ENCODE data around the gene ITGAE. TPM values are rescaled to one million over a fixed set of nuclear protein-coding genes. Genes with fewer than 3 reads are reported as not detected.

Gene ITGAE
- polyA plus RNA-seq, 2 of the 4 experiments (the other 2 are of a cell fraction): 154 to 156 TPM

DNA sequence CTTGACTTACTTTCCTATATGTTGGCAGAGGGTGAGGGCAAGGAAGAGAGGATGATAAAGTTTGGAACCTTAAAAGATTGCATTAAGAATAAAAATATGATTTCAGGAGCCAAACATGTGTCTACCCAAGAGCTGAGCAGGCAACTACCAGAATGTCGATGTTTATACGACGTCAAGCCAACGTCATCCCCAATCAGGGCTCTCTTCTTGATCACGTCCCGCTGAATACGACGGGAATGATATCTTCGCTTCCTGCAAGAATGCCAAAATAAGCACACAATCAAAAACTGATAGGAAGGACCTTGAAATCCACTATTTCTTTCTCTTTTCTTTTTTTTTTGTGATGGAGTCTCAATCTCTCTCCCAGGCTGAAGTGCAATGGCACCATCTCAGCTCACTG, 20.1 kb upstream of the ITGAE start:
- no peak overlapping the region for H3K4me2 ChIP-seq
- DNase-seq (ENCODE audit: low read depth in 1 of 2, low spot score in 1 of 2) (no peak), ATAC-seq (no peak), FAIRE-seq (peak; percentile 54)
- no peak overlapping the region for H3K4me3 ChIP-seq
- WGBS (ENCODE audit: missing lambda C conversion rate): 96% methylated on average over 9 of the region's 9 CpGs
- ChIA-PET CTCF (interaction anchor here (0.7 to 12.7 kb wide), 4 partner anchors 8 to 88 kb away, joined by 4 to 491 read pairs (median 5); no protein-coding TSS in a partner anchor), POLR2A (no interaction called here)
- H3K9me3 ChIP-seq: no peaks in the 10 kb centered on the region
- TF ChIP-seq, protein P1, sequence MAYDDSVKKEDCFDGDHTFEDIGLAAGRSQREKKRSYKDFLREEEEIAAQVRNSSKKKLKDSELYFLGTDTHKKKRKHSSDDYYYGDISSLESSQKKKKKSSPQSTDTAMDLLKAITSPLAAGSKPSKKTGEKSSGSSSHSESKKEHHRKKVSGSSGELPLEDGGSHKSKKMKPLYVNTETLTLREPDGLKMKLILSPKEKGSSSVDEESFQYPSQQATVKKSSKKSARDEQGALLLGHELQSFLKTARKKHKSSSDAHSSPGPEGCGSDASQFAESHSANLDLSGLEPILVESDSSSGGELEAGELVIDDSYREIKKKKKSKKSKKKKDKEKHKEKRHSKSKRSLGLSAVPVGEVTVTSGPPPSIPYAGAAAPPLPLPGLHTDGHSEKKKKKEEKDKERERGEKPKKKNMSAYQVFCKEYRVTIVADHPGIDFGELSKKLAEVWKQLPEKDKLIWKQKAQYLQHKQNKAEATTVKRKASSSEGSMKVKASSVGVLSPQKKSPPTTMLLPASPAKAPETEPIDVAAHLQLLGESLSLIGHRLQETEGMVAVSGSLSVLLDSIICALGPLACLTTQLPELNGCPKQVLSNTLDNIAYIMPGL (CRISPR knock-in tag; IDR thresholded peaks at IDR 0.05; ENCODE audit: borderline replicate concordance): no peak
- no peak for TF ChIP-seq HOXA7 (CRISPR knock-in tag; IDR thresholded peaks at IDR 0.05)
- TF ChIP-seq CBX2 (IDR thresholded peaks at IDR 0.05; ENCODE audit: borderline replicate concordance, low read depth): no peak
- TF ChIP-seq RCOR1 (IDR thresholded peaks at IDR 0.05; ENCODE audit: low read depth, low read length): no peak
- no peak for TF ChIP-seq HOXB13 (CRISPR knock-in tag; IDR thresholded peaks at IDR 0.05; ENCODE audit: low read depth)
- TF ChIP-seq KDM5A (IDR thresholded peaks at IDR 0.05): no peak
- no peak overlapping the region for H3K27ac ChIP-seq
- H3K4me1 ChIP-seq: no peaks in the 10 kb centered on the region

DNA sequence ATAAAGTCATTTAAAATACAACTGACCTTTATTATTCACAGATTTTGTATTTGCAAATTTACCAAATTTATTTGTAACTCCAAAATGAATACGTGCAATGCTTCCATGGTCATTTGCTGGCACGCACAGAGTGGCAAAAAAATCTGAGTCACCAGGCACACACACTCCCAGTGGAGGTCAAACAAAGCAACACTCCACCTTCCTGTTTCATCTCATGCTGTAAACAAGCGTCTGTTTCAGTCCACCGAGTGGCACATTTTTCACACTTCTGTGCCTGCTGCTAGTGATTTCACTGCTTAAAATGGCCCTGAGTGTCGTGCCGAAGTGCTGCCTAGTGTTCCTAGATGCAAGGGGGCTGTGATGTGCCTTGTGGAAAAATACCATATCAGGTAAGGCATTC, 17.8 kb upstream of the ITGAE start:
- no peak for DNase-seq (ENCODE audit: low read depth in 1 of 2, low spot score in 1 of 2)
- Histone ChIP-seq H3K4me1 (no peaks in the 10 kb centered on the region), H3K4me2 (no peak overlapping the region), H3K9me3 (no peaks in the 10 kb centered on the region), H3K4me3 (no peak overlapping the region), H3K27ac (no peak overlapping the region)
- POLR2A ChIA-PET: no interaction called here
- no peak for TF ChIP-seq PHF8 (IDR thresholded peaks at IDR 0.05; ENCODE audit: borderline replicate concordance, low read depth)
- TF ChIP-seq, protein P2, sequence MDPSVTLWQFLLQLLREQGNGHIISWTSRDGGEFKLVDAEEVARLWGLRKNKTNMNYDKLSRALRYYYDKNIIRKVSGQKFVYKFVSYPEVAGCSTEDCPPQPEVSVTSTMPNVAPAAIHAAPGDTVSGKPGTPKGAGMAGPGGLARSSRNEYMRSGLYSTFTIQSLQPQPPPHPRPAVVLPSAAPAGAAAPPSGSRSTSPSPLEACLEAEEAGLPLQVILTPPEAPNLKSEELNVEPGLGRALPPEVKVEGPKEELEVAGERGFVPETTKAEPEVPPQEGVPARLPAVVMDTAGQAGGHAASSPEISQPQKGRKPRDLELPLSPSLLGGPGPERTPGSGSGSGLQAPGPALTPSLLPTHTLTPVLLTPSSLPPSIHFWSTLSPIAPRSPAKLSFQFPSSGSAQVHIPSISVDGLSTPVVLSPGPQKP (IDR thresholded peaks at IDR 0.05; ENCODE audit: low read depth, low read length): no peak
- TF ChIP-seq CHD4 (IDR thresholded peaks at IDR 0.05; ENCODE audit: borderline replicate concordance): no peak
- TF ChIP-seq CBX2 (IDR thresholded peaks at IDR 0.05; ENCODE audit: borderline replicate concordance, low read depth): no peak
- no peak for TF ChIP-seq HOXA7 (CRISPR knock-in tag; IDR thresholded peaks at IDR 0.05)
- no peak for TF ChIP-seq NFE2L2 (conservative IDR thresholded peaks at IDR 0.05; ENCODE audit: low read length)
- no peak for TF ChIP-seq FOXS1 (CRISPR knock-in tag; IDR thresholded peaks at IDR 0.05)
- no peak for TF ChIP-seq FOSB (CRISPR knock-in tag; IDR thresholded peaks at IDR 0.05)
- no peak for TF ChIP-seq RNF2 (IDR thresholded peaks at IDR 0.05; ENCODE audit: borderline replicate concordance, low read depth)
- TF ChIP-seq EHMT2 (IDR thresholded peaks at IDR 0.05; ENCODE audit: low read depth): no peak
- TF ChIP-seq, protein P3, sequence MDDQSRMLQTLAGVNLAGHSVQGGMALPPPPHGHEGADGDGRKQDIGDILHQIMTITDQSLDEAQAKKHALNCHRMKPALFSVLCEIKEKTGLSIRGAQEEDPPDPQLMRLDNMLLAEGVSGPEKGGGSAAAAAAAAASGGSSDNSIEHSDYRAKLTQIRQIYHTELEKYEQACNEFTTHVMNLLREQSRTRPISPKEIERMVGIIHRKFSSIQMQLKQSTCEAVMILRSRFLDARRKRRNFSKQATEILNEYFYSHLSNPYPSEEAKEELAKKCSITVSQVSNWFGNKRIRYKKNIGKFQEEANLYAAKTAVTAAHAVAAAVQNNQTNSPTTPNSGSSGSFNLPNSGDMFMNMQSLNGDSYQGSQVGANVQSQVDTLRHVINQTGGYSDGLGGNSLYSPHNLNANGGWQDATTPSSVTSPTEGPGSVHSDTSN (IDR thresholded peaks at IDR 0.05): no peak
- TF ChIP-seq BHLHE40 (IDR thresholded peaks at IDR 0.05; ENCODE audit: low read depth, low read length): no peak
- WGBS (ENCODE audit: missing lambda C conversion rate): 79% methylated on average over 6 of the region's 6 CpGs
- FAIRE-seq: peak; percentile 54
- no peak for ATAC-seq
- CTCF ChIA-PET: interaction anchor here (5.4 to 16.6 kb wide), 2 partner anchors 8 to 83 kb away, joined by 33 to 303 read pairs; no protein-coding TSS in a partner anchor

DNA sequence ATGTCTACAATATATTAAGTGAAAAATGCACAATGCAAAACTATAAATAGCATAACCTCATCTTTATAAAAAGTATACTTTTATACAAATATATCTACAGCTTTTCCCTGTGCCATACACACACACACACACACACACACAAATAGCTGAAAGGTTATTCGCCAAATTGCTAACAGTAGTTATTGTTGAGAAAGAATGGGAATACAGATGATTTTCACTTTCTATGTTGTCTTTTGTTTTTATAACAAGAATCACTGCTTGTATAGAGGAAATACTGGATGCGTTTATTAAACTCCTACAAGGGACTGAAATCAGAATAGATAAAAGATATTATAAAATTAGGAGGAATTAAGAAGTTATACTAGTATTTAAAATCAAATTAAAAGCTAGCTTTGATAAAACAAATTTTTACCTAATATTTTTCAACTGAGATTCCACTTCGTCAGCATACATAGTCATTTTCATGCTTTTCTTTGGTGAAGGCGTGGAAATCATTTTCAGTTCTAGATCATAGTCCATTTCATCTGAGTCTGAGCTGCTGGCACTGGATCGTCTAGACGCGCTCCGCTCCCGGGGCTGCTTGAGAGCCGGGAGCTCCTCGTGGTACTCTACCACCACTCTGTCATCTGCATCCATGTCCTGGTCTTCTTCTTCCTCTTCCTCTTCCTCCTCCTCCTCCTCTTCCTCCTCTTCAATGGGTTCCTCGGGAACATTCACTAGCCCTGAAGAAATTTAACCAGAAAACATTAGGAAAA, 17.0 kb upstream of the ITGAE start:
- 93% methylated on average over 12 of the region's 12 CpGs for WGBS (ENCODE audit: missing lambda C conversion rate)
- no peak for DNase-seq (ENCODE audit: low read depth in 1 of 2, low spot score in 1 of 2)
- CTCF ChIA-PET: interaction anchor here (0.9 to 16.6 kb wide), 6 partner anchors 8 to 82 kb away, joined by 3 to 303 read pairs (median 6); partner anchors contain the start of gene ITGAE
- TF ChIP-seq RCOR1 (IDR thresholded peaks at IDR 0.05; ENCODE audit: low read depth, low read length) (no peak), CEBPB (IDR thresholded peaks at IDR 0.05) (no peak), RAD21 (conservative IDR thresholded peaks at IDR 0.05 in 1 of 2, IDR thresholded peaks at IDR 0.05 in 1 of 2) (no peak), TFCP2L1 (CRISPR knock-in tag; IDR thresholded peaks at IDR 0.05) (no peak), HDAC2 (IDR thresholded peaks at IDR 0.05) (no peak), ZC3H11A (IDR thresholded peaks at IDR 0.05) (no peak), CBX2 (IDR thresholded peaks at IDR 0.05; ENCODE audit: borderline replicate concordance, low read depth) (no peak), SREBF2 (IDR thresholded peaks at IDR 0.05) (no peak), HOXB5 (CRISPR knock-in tag; IDR thresholded peaks at IDR 0.05) (no peak), TP53 (CRISPR knock-in tag; IDR thresholded peaks at IDR 0.05) (no peak)
- TF ChIP-seq, protein P4, sequence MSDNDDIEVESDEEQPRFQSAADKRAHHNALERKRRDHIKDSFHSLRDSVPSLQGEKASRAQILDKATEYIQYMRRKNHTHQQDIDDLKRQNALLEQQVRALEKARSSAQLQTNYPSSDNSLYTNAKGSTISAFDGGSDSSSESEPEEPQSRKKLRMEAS (IDR thresholded peaks at IDR 0.05): no peak
- TF ChIP-seq, protein P5, sequence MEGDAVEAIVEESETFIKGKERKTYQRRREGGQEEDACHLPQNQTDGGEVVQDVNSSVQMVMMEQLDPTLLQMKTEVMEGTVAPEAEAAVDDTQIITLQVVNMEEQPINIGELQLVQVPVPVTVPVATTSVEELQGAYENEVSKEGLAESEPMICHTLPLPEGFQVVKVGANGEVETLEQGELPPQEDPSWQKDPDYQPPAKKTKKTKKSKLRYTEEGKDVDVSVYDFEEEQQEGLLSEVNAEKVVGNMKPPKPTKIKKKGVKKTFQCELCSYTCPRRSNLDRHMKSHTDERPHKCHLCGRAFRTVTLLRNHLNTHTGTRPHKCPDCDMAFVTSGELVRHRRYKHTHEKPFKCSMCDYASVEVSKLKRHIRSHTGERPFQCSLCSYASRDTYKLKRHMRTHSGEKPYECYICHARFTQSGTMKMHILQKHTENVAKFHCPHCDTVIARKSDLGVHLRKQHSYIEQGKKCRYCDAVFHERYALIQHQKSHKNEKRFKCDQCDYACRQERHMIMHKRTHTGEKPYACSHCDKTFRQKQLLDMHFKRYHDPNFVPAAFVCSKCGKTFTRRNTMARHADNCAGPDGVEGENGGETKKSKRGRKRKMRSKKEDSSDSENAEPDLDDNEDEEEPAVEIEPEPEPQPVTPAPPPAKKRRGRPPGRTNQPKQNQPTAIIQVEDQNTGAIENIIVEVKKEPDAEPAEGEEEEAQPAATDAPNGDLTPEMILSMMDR (IDR thresholded peaks at IDR 0.05): no peak
- TF ChIP-seq, protein P6, sequence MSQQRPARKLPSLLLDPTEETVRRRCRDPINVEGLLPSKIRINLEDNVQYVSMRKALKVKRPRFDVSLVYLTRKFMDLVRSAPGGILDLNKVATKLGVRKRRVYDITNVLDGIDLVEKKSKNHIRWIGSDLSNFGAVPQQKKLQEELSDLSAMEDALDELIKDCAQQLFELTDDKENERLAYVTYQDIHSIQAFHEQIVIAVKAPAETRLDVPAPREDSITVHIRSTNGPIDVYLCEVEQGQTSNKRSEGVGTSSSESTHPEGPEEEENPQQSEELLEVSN (IDR thresholded peaks at IDR 0.05; ENCODE audit: borderline replicate concordance, low read depth): no peak

More for the DNA sequence above, 17.0 kb upstream of the ITGAE start:
- Histone ChIP-seq H3K4me2 (no peak overlapping the region), H3K4me3 (no peak overlapping the region), H3K4me1 (no peaks in the 10 kb centered on the region), H3K9me3 (no peaks in the 10 kb centered on the region), H3K27ac (no peak overlapping the region)
- POLR2A ChIA-PET: no interaction called here
- ATAC-seq: no peak
- no peak for FAIRE-seq

Data from A549 (cell line).